GM21367 (cell line): ENCODE results near the gene MYOM3.
"Not testable (repeated sequence)": the region's sequence is repeated elsewhere in the genome, so short reads cannot be mapped to it uniquely, and the experiment has no call there.

ENCODE experiments used
- ATAC-seq: cut with Tn5 transposase; IDR thresholded peaks from one replicate; pipeline ENCODE4 v1.9.1; 2021; ENCODE audit not compliant: unreplicated experiment

The MYOM3 gene

DNA sequence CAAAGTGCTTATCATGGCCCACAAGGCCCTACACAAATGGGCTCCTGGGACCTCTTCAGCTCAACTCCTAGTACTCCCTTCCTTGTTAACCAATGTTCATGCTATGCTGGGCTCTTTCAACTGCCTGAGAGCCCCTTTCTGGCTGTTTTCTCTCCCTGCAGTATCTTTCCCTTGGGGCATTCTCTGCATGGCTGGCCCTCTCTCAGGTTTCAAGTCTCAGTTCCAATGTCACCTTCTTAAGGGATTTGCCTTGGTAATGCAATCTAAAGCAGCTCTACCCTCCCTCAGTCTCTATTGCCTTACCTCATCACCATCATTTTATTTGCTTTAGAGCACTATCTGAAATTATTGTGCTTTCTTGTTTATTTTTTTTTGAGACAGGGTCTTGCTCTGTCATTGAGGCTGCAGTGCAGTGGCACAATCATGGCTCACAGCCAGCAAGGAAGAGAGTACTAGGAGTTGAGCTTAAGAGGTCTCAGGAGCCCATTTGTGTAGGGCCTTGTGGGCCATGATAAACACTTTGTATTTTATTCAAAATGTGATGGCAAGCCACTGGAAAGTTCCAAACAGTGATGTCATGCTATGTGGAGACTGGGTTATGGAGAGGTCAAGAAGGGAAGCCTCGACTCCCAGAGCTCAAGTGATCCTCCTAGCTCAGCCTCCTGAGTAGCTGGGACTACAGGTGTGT is 68.4 kb downstream of the MYOM3 start:
- ATAC-seq: no peak

- no peak for ATAC-seq
These were observed 69.6 kb downstream of the MYOM3 start for GRCh38 chr1:24042315-24042714.

DNA sequence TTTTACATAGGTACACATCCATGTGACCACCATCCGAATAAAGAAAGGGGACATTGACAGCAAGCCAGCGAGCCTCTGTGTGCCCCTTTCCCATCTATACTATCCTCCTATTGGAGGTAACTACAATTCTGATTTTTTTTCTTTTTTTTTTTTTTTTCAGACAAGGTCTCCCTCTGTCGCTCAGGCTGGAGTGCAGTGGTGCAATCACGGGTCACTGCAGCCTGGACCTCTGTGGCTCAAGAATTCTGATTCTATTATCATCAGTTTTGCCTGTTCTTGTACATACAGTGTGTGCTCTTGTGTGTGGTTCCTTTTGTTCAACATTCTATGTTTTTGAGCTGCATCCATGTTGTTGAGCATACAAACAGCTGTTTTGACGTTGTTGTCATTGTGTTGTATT is 75.8 kb downstream of the MYOM3 start:
- ATAC-seq: no peak

GRCh38 chr1:24032981-24033380 is 79.0 kb downstream of the MYOM3 start:
- no peak for ATAC-seq

DNA sequence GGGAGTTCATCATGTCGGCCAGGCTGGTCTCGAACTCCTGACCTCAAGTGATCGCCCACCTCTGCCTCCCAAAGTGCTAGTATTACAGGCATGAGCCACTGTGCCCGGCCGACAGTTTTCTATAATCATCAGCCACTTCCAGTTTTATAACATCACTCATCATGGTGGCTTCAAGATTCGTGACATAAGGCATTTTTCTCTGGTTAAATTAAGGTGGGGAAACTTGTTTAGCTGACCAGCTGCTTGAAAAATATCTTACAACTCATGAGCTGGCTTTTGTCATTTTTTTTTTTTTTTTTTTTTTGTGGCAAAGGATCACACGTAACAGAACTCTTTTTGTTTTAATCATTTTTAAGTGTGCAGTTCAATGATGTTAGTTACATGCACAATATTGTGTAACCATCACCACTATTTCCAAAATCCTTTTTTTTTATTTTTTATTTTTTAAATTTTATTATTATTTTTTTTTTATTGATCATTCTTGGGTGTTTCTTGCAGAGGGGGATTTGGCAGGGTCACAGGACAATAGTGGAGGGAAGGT is 80.9 kb downstream of the MYOM3 start:
- not testable (repeated sequence) for ATAC-seq

DNA sequence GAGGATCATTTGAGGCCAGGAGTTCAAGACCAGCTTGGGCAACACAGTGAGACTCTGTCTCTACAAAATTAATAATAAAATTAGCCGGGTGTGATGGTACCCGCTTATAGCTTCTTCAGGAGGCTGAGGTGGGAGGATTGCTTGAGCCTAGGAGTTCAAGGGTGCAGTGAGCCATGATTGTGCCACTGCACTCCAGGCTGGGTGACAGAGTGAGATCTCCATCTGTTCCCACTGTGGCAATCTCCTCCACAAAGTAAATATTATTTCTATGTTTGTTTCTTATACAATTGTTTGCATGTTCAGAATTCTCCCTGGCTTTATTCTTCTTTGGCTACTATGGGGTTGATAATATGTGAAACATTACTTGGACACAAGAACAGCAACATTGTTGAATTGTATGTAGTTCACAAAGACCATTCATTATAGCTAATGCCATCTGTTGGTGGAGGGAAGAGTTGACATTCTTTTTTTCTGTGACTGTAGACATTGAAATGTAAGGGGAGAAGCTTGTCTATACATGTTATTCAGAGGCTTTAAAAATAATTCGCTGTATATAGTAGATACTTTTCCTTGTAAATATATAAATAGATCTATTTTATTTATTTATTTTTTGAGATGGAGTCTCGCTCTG is 84.0 kb downstream of the MYOM3 start:
- no peak for ATAC-seq

GRCh38 chr1:24022581-24023361 is 89.2 kb downstream of the MYOM3 start:
- ATAC-seq: no peak

- ATAC-seq: no peak
These were observed 90.3 kb downstream of the MYOM3 start for GRCh38 chr1:24021403-24022266.

DNA sequence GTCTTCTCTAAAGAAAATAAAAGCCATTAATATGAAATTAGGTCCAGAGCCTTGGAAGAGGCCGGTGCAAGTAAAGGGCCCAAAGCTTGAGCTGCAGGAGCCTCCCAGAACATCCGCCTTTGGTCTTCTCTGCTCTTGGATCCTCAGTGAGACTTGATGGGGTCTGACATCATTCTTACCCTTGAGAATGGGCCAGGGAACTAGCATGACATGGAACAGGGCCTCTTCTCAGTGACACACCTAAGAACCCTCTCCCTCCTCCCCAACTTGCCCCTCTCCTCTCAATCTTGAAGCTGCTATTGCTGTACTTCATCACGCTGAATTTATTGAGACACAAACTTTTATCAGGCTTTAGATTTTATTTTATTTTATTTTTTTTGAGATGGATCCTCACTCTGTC is 91.5 kb downstream of the MYOM3 start:
- ATAC-seq: no peak

DNA sequence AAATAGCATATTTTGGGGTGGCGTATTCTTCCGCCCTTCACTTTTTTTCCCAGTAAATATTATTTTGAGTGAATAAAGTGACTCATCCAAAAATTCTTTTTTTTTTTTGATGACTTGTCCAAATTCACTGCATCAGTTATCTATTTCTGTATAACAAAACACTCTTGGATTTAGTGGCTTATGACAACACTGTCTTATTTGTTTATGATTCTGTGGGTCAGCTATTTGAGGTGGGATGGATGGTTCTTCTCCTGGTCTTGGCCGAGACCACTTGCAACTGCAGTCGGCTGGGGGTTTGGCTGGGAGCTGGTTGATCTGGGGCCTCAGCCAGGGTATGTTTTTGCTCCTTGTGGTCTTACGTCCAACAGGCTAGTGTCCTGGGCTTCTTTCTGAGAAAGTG is 91.9 kb downstream of the MYOM3 start:
- ATAC-seq: no peak

GRCh38 chr1:24018611-24019580 is 93.0 kb downstream of the MYOM3 start:
- ATAC-seq: no peak

- ATAC-seq: no peak
These were observed 96.4 kb downstream of the MYOM3 start for GRCh38 chr1:24015221-24016210.

- not testable (repeated sequence) for ATAC-seq
These were observed 99.1 kb downstream of the MYOM3 start for GRCh38 chr1:24012878-24013277.

GRCh38 chr1:24010650-24011049 is 101.3 kb downstream of the MYOM3 start:
- no peak for ATAC-seq

DNA sequence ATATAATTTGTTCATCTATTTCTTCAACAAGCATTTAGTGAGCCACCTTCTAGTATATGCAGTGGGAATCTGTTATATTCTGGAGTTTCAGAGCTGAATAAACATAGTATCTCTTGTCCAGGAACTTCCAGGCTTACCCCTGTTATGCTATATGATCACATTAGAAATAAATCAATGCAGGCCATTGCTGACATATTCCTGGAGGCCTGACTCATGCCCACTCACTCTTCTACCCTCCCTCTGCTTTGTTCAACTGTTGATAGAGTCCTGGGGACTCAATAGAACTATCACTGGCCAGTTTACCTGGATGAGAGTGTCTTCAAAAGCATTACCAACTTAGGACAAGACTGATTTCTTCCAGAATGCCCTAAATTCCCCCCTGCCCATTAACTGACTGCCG is 102.5 kb downstream of the MYOM3 start:
- ATAC-seq: no peak

GRCh38 chr1:24008574-24009184 is 103.3 kb downstream of the MYOM3 start:
- not testable (repeated sequence) for ATAC-seq

- ATAC-seq: no peak
These were observed 104.9 kb downstream of the MYOM3 start for GRCh38 chr1:24007079-24007478.
